ENCODE results near the gene RHOBTB3.

GRCh38 chr5:95746194-95746593 lies 15.1 kb downstream of the RHOBTB3 start:
- TF ChIP-seq EP300 (IDR thresholded peaks at IDR 0.05) (no peak), CTCF (IDR thresholded peaks at IDR 0.05) (no peak)
